ENCODE measurements around the gene NDUFB10.

The NDUFB10 gene

DNA sequence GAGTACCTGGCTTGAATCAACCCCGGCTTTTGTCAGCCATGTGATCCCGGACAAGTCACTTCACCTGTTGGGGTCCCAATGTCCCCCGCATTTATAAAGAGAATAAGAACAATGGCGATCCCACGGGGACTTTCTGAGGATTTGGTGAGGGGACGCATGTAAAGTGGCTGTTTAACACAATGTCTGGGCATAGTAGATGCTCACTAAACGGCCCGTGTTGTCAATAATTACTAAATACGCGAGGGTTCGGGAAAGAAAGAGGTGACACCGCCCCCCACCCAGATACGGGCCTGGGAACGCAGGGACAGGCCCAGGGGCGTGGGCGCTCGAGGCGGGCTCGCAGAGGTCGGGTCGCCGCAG lies 32.2 kb downstream of the NDUFB10 start:
- Histone ChIP-seq H3K4me3 (ENCODE audit: insufficient read depth in 1 of 2, low read depth in 1 of 2, low read length in 2 of 2) (peak overlapping the region; percentile 39 to 71), H3K27me3 (ENCODE audit: control insufficient read depth in 1 of 2, insufficient read depth in 1 of 2, low read length in 2 of 2) (peaks cover 27 to 34% of the 10 kb centered on the region in 2 experiments), H2BK5ac (ENCODE audit: low read depth, low read length, poor library complexity, severe bottlenecking) (no peak overlapping the region), H2AK5ac (ENCODE audit: low read length, severe bottlenecking) (no peak overlapping the region), H3K18ac (ENCODE audit: low read depth in 1 of 2, low read length in 2 of 2) (peak overlapping the region; percentile 67 to 79), H2AFZ (ENCODE audit: low read depth, low read length) (peak overlapping the region; percentile 56), H3K9me3 (ENCODE audit: control insufficient read depth, low read length) (no peaks in the 10 kb centered on the region), H3K79me1 (replicated peaks; ENCODE audit: low read length, poor library complexity, severe bottlenecking) (peaks cover 5% of the 10 kb centered on the region), H3K14ac (ENCODE audit: low read length in 2 of 2) (peak overlapping the region in 1 of 2 experiments; percentile 44), H4K8ac (ENCODE audit: low read length) (peak overlapping the region; percentile 88), H2BK120ac (ENCODE audit: low read depth, low read length) (no peak overlapping the region), H3K4me2 (ENCODE audit: low read length, poor library complexity, severe bottlenecking) (peak overlapping the region; percentile 72), H3K4ac (ENCODE audit: low read depth in 1 of 2, low read length in 2 of 2) (no peak overlapping the region), H3K36me3 (ENCODE audit: control insufficient read depth in 1 of 2, insufficient read depth in 2 of 2, low read depth in 1 of 2, low read length in 2 of 2) (peaks cover 20 to 23% of the 10 kb centered on the region in 2 experiments), H3K9ac (ENCODE audit: low read length) (peak overlapping the region; percentile 26), H3K23ac (ENCODE audit: low read length in 2 of 2) (no peak overlapping the region), H4K91ac (ENCODE audit: low read length) (peak overlapping the region; percentile 75), H2BK15ac (ENCODE audit: low read depth, poor library complexity, severe bottlenecking) (no peak overlapping the region), H2BK12ac (ENCODE audit: low read length in 2 of 2) (no peak overlapping the region), H3K4me1 (ENCODE audit: control insufficient read depth, insufficient read depth, low read depth, low read length) (peaks cover 40% of the 10 kb centered on the region), H3K27ac (ENCODE audit: low read length, poor library complexity, severe bottlenecking) (no peak overlapping the region)
- WGBS = 30% methylated on average over 22 of the region's 22 CpGs
- DNase-seq = no peak

DNA sequence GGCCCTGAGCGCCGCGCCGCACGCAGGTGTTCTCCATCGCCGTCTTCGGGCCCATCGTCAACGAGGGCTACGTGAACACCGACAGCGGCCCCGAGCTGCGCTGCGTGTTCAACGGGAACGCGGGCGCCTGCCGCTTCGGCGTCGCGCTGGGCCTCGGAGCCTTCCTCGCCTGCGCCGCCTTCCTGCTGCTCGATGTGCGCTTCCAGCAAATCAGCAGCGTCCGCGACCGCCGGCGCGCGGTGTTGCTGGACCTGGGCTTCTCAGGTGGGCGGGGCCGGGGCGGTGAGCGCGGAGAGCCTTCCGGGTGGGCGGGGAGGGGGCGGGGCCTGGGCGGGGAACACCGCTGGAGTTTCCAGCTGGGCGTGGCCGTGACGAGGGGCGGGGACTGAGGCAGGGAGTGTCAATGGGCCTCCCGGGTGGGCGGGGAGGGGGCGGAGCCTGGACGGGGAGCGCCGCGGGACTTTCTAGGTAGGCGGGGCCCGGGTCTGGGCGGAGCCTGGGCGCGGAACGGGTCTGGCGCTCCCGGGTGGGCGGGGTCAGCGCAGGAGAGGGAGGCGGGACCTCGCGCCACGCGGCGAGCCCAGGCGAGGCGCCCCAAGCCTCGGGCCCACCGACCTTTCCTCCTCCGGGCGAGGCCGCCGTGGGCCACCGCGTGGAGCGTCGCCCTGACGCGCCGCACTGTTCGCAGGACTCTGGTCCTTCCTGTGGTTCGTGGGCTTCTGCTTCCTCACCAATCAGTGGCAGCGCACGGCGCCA lies 32.8 kb downstream of the NDUFB10 start:
- Histone ChIP-seq H3K79me1 (replicated peaks; ENCODE audit: low read length, poor library complexity, severe bottlenecking) (peaks cover 1% of the 10 kb centered on the region), H3K9ac (ENCODE audit: low read length) (peak overlapping the region; percentile 26), H3K27ac (ENCODE audit: low read length, poor library complexity, severe bottlenecking) (no peak overlapping the region), H2BK15ac (ENCODE audit: low read depth, poor library complexity, severe bottlenecking) (peak overlapping the region; percentile 73), H3K4me2 (ENCODE audit: low read length, poor library complexity, severe bottlenecking) (peak overlapping the region; percentile 72), H2AK5ac (ENCODE audit: low read length, severe bottlenecking) (no peak overlapping the region), H3K36me3 (ENCODE audit: control insufficient read depth in 1 of 2, insufficient read depth in 2 of 2, low read depth in 1 of 2, low read length in 2 of 2) (peaks cover 20 to 23% of the 10 kb centered on the region in 2 experiments), H3K9me3 (ENCODE audit: control insufficient read depth, low read length) (no peaks in the 10 kb centered on the region), H2AFZ (ENCODE audit: low read depth, low read length) (peak overlapping the region; percentile 56), H3K18ac (ENCODE audit: low read depth in 1 of 2, low read length in 2 of 2) (peak overlapping the region; percentile 67 to 79), H3K4me3 (ENCODE audit: insufficient read depth in 1 of 2, low read depth in 1 of 2, low read length in 2 of 2) (peak overlapping the region; percentile 39 to 71), H3K14ac (ENCODE audit: low read length in 2 of 2) (peak overlapping the region in 1 of 2 experiments; percentile 44), H3K23ac (ENCODE audit: low read length in 2 of 2) (peak overlapping the region in 1 of 2 experiments; percentile 3), H4K91ac (ENCODE audit: low read length) (peak overlapping the region; percentile 85), H2BK5ac (ENCODE audit: low read depth, low read length, poor library complexity, severe bottlenecking) (no peak overlapping the region), H4K8ac (ENCODE audit: low read length) (peak overlapping the region; percentile 88), H3K4me1 (ENCODE audit: control insufficient read depth, insufficient read depth, low read depth, low read length) (peaks cover 41% of the 10 kb centered on the region), H2BK12ac (ENCODE audit: low read length in 2 of 2) (peak overlapping the region in 1 of 2 experiments; percentile 23), H2BK120ac (ENCODE audit: low read depth, low read length) (no peak overlapping the region), H3K27me3 (ENCODE audit: control insufficient read depth in 1 of 2, insufficient read depth in 1 of 2, low read length in 2 of 2) (peaks cover 27 to 34% of the 10 kb centered on the region in 2 experiments), H3K4ac (ENCODE audit: low read depth in 1 of 2, low read length in 2 of 2) (peak overlapping the region in 1 of 2 experiments; percentile 29)
- WGBS = 6% methylated on average over 75 of the region's 96 CpGs
- DNase-seq = peak; percentile 87

DNA sequence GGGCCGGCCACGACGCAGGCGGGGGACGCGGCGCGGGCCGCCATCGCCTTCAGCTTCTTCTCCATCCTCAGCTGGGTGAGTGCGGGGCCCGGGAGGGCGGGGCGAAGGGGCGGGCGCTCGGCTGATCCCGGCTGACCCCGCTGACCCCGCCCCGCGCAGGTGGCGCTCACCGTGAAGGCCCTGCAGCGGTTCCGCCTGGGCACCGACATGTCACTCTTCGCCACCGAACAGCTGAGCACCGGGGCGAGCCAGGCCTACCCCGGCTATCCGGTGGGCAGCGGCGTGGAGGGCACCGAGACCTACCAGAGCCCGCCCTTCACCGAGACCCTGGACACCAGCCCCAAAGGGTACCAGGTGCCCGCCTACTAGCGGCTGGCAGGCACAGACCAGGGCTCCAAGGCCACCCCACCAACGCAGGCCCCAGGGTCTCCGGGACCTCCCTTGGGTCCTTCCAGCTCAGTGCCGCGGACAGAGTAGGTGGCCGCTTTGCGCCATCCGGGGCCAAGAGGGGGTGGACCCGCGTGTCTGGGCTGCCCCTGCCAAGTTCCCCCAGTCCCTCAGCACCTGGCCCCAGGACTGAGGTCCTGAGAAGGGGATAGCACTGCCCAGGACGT lies 33.5 kb downstream of the NDUFB10 start:
- Histone ChIP-seq H3K4me1 (ENCODE audit: control insufficient read depth, insufficient read depth, low read depth, low read length) (peaks cover 41% of the 10 kb centered on the region), H3K27me3 (ENCODE audit: control insufficient read depth in 1 of 2, insufficient read depth in 1 of 2, low read length in 2 of 2) (peaks cover 27 to 34% of the 10 kb centered on the region in 2 experiments), H4K91ac (ENCODE audit: low read length) (peak overlapping the region; percentile 85), H3K27ac (ENCODE audit: low read length, poor library complexity, severe bottlenecking) (no peak overlapping the region), H3K36me3 (ENCODE audit: control insufficient read depth in 1 of 2, insufficient read depth in 2 of 2, low read depth in 1 of 2, low read length in 2 of 2) (peaks cover 23 to 26% of the 10 kb centered on the region in 2 experiments), H2BK12ac (ENCODE audit: low read length in 2 of 2) (peak overlapping the region in 1 of 2 experiments; percentile 23), H3K4me3 (ENCODE audit: insufficient read depth in 1 of 2, low read depth in 1 of 2, low read length in 2 of 2) (peak overlapping the region; percentile 5 to 33), H3K23ac (ENCODE audit: low read length in 2 of 2) (peak overlapping the region in 1 of 2 experiments; percentile 3), H4K8ac (ENCODE audit: low read length) (peak overlapping the region; percentile 47), H3K9me3 (ENCODE audit: control insufficient read depth, low read length) (no peaks in the 10 kb centered on the region), H2AK5ac (ENCODE audit: low read length, severe bottlenecking) (no peak overlapping the region), H2BK15ac (ENCODE audit: low read depth, poor library complexity, severe bottlenecking) (peak overlapping the region; percentile 65), H3K79me1 (replicated peaks; ENCODE audit: low read length, poor library complexity, severe bottlenecking) (no peaks in the 10 kb centered on the region), H3K4me2 (ENCODE audit: low read length, poor library complexity, severe bottlenecking) (peak overlapping the region; percentile 31), H2AFZ (ENCODE audit: low read depth, low read length) (peak overlapping the region; percentile 8), H2BK5ac (ENCODE audit: low read depth, low read length, poor library complexity, severe bottlenecking) (no peak overlapping the region), H2BK120ac (ENCODE audit: low read depth, low read length) (no peak overlapping the region), H3K4ac (ENCODE audit: low read depth in 1 of 2, low read length in 2 of 2) (peak overlapping the region in 1 of 2 experiments; percentile 29), H3K9ac (ENCODE audit: low read length) (no peak overlapping the region), H3K14ac (ENCODE audit: low read length in 2 of 2) (no peak overlapping the region), H3K18ac (ENCODE audit: low read depth in 1 of 2, low read length in 2 of 2) (peak overlapping the region; percentile 62 to 65)
- WGBS = 51% methylated on average over 48 of the region's 50 CpGs
- no peak for DNase-seq

DNA sequence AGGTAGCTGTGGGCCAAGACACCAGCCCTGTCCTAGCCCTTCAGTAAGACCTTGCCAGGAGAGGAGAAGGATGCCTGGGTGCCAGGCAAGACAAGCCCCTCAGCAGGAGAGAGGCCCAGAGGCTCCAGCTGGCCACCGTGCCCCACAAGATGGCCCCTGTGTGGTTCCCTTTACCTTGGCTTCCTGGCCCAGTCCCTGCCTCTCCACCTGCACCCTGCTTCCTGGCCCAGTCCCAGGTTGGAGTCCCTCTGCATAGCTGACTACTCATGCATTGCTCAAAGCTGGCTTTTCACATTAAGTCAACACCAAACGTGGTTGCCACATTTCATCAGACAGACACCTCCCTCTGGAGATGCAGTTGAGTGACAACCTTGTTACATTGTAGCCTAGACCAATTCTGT lies 34.4 kb downstream of the NDUFB10 start:
- no peak overlapping the region for H4K8ac ChIP-seq (ENCODE audit: low read length)
- no peak overlapping the region for H2BK15ac ChIP-seq (ENCODE audit: low read depth, poor library complexity, severe bottlenecking)
- H3K4ac ChIP-seq (ENCODE audit: low read depth in 1 of 2, low read length in 2 of 2) = no peak overlapping the region
- H2BK120ac ChIP-seq (ENCODE audit: low read depth, low read length) = no peak overlapping the region
- no peaks in the 10 kb centered on the region for H3K79me1 ChIP-seq (replicated peaks; ENCODE audit: low read length, poor library complexity, severe bottlenecking)
- no peak overlapping the region for H3K4me2 ChIP-seq (ENCODE audit: low read length, poor library complexity, severe bottlenecking)
- WGBS = 91% methylated on average over 1 of the region's 2 CpGs
- no peak overlapping the region for H2BK12ac ChIP-seq (ENCODE audit: low read length in 2 of 2)
- H3K9ac ChIP-seq (ENCODE audit: low read length) = no peak overlapping the region
- no peaks in the 10 kb centered on the region for H3K9me3 ChIP-seq (ENCODE audit: control insufficient read depth, low read length)
- H3K36me3 ChIP-seq (ENCODE audit: control insufficient read depth in 1 of 2, insufficient read depth in 2 of 2, low read depth in 1 of 2, low read length in 2 of 2) = peaks cover 26 to 31% of the 10 kb centered on the region in 2 experiments
- peaks cover 41% of the 10 kb centered on the region for H3K4me1 ChIP-seq (ENCODE audit: control insufficient read depth, insufficient read depth, low read depth, low read length)
- H2AFZ ChIP-seq (ENCODE audit: low read depth, low read length) = no peak overlapping the region
- no peak overlapping the region for H3K27ac ChIP-seq (ENCODE audit: low read length, poor library complexity, severe bottlenecking)
- peak; percentile 30 for DNase-seq
- no peak overlapping the region for H2BK5ac ChIP-seq (ENCODE audit: low read depth, low read length, poor library complexity, severe bottlenecking)
- H3K14ac ChIP-seq (ENCODE audit: low read length in 2 of 2) = no peak overlapping the region
- H3K27me3 ChIP-seq (ENCODE audit: control insufficient read depth in 1 of 2, insufficient read depth in 1 of 2, low read length in 2 of 2) = peaks cover 24 to 31% of the 10 kb centered on the region in 2 experiments
- H4K91ac ChIP-seq (ENCODE audit: low read length) = no peak overlapping the region
- H2AK5ac ChIP-seq (ENCODE audit: low read length, severe bottlenecking) = no peak overlapping the region
- H3K18ac ChIP-seq (ENCODE audit: low read depth in 1 of 2, low read length in 2 of 2) = no peak overlapping the region
- H3K4me3 ChIP-seq (ENCODE audit: insufficient read depth in 1 of 2, low read depth in 1 of 2, low read length in 2 of 2) = no peak overlapping the region
- H3K23ac ChIP-seq (ENCODE audit: low read length in 2 of 2) = no peak overlapping the region
